Smooth muscle cell (in vitro differentiated cells): ENCODE data around the gene SORBS2. TPM values are rescaled to one million over a fixed set of nuclear protein-coding genes. Genes with fewer than 3 reads are reported as not detected.

Experiments used
- DNase-seq: peaks from one replicate; lab custom pipeline; 2025; ENCODE audit not compliant: unreplicated experiment; lab: John Stamatoyannopoulos, UW
- H2AFZ ChIP-seq: fragments of 200-600 bp; sonication (generic); 2 replicates; pipeline ENCODE4 v1.6.0; 2016; ENCODE audit warnings: antibody characterized with exemption, low read depth, mild to moderate bottlenecking
- H3F3A ChIP-seq: fragments of 200-600 bp; sonication (generic); 2 replicates; pipeline ENCODE4 v1.6.0; 2017; ENCODE audit warnings: antibody characterized with exemption, low read depth
- H3K27ac ChIP-seq: fragments of 200-600 bp; sonication (generic); 2 replicates; pipeline ENCODE4 v1.5.1; 2016; ENCODE audit warnings: low read depth, mild to moderate bottlenecking
- H3K27me3 ChIP-seq: fragments of 200-600 bp; sonication (generic); 2 replicates; pipeline ENCODE4 v1.6.1; 2016; ENCODE audit warnings: low read depth, mild to moderate bottlenecking
- H3K36me3 ChIP-seq: fragments of 200-600 bp; sonication (generic); 2 replicates; pipeline ENCODE4 v1.5.1; 2016; ENCODE audit warnings: low read depth
- H3K4me1 ChIP-seq: fragments of 200-600 bp; sonication (generic); 2 replicates; pipeline ENCODE4 v1.5.1; 2016; ENCODE audit warnings: low read depth
- H3K4me2 ChIP-seq: fragments of 200-600 bp; sonication (generic); 2 replicates; pipeline ENCODE4 v1.6.0; 2016; ENCODE audit warnings: mild to moderate bottlenecking
- H3K4me3 ChIP-seq: fragments of 200-600 bp; sonication (generic); 2 replicates; pipeline ENCODE4 v1.5.1; 2016; ENCODE audit warnings: mild to moderate bottlenecking
- H3K79me2 ChIP-seq: fragments of 200-600 bp; sonication (generic); 2 replicates; pipeline ENCODE4 v1.6.0; 2016; ENCODE audit warnings: low read depth, mild to moderate bottlenecking
- H3K9ac ChIP-seq: fragments of 200-600 bp; sonication (generic); 2 replicates; pipeline ENCODE4 v1.6.0; 2016; ENCODE audit warnings: low read depth
- H3K9me3 ChIP-seq: fragments of 200-600 bp; sonication (generic); replicated peaks from 2 replicates; pipeline ENCODE4 v1.5.1; 2016; ENCODE audit warnings: low read depth
- H4K20me1 ChIP-seq: fragments of 200-600 bp; sonication (generic); 2 replicates; pipeline ENCODE4 v1.6.0; 2016; ENCODE audit warnings: low read depth
- whole genome bisulfite sequencing: methylation state at CpG from one replicate; pipeline ENCODE4 v1.1.7; 2016; ENCODE audit warnings: low lambda C conversion rate; 5-methylcytosine and 5-hydroxymethylcytosine counted together
- polyA plus RNA-seq: library from polyadenylated mRNA; unstranded; fragments of >200 nt; fragmentation: Nextera tagmentation; extraction: Ambion mirVana; gene quantifications from 2 replicates; pipeline ENCODE4 v1.2.1, GENCODE V29; 2016
- total RNA-seq: library from RNA; depleted of rRNA; stranded (reverse); fragments of >200 nt; gene quantifications from 2 replicates; pipeline ENCODE4 v1.2.3, GENCODE V29; 2014
- TF ChIP-seq, protein P1 (sequence below): fragments of 200-600 bp; sonication (generic); IDR thresholded peaks from 2 replicates; pipeline ENCODE4 v1.5.1; 2017; ENCODE audit warnings: borderline replicate concordance, mild to moderate bottlenecking, antibody characterized with exemption; ENCODE audit not compliant: insufficient read depth, poor library complexity, severe bottlenecking

The SORBS2 gene
- total and polyA plus RNA-seq, 2 experiments from 2014 or later: 9.0 to 36.6 TPM

DNA sequence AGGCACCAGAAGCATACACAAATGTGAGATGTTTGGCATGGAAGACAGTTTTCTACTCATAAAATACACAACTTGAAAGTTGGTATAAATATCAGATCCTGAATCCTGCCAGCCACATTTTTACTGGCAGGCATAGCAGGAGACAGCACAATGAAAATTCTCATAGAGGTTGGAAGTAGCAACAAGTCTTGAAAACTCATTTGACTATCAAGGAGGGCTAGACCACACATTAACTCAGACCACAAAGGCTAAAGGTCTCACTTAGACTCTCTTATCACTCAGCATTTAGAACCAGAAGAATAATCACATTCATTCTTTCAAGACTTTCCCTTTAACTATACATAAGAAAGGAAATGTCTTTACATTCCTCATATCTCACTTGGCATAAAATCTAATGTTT lies 56.5 kb downstream of the SORBS2 start:
- no peaks in the 10 kb centered on the region for H3K36me3 ChIP-seq
- no peak overlapping the region for H3K9ac ChIP-seq
- no peak overlapping the region for H3K4me3 ChIP-seq
- H2AFZ ChIP-seq: no peak overlapping the region
- DNase-seq: no peak
- TF ChIP-seq, protein P1, sequence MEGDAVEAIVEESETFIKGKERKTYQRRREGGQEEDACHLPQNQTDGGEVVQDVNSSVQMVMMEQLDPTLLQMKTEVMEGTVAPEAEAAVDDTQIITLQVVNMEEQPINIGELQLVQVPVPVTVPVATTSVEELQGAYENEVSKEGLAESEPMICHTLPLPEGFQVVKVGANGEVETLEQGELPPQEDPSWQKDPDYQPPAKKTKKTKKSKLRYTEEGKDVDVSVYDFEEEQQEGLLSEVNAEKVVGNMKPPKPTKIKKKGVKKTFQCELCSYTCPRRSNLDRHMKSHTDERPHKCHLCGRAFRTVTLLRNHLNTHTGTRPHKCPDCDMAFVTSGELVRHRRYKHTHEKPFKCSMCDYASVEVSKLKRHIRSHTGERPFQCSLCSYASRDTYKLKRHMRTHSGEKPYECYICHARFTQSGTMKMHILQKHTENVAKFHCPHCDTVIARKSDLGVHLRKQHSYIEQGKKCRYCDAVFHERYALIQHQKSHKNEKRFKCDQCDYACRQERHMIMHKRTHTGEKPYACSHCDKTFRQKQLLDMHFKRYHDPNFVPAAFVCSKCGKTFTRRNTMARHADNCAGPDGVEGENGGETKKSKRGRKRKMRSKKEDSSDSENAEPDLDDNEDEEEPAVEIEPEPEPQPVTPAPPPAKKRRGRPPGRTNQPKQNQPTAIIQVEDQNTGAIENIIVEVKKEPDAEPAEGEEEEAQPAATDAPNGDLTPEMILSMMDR: no peak
- no peaks in the 10 kb centered on the region for H3F3A ChIP-seq
- no peaks in the 10 kb centered on the region for H3K79me2 ChIP-seq
- H3K27ac ChIP-seq: no peak overlapping the region
- H4K20me1 ChIP-seq: no peaks in the 10 kb centered on the region
- H3K4me2 ChIP-seq: no peak overlapping the region
- no peaks in the 10 kb centered on the region for H3K9me3 ChIP-seq
- no peaks in the 10 kb centered on the region for H3K4me1 ChIP-seq
- H3K27me3 ChIP-seq: peaks cover 2% of the 10 kb centered on the region

DNA sequence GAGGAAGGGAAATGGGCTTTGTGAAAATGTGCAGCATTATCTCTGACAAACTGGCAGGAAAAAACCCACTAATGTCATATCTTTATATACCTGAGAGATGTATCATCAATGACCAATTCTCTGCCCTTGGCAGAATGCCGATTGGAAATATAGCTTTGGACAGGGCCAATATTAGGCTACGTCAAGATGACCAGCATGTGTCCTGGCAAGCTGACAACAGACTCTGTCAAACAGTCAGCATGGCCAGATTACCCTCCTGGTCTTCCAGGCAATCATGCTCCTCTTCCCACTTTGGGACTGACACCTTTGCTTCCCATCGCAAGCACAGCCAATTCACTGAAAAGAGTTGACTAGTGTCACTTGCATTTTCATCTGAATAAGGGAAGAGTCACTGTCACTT lies 57.0 kb downstream of the SORBS2 start:
- no peak overlapping the region for H2AFZ ChIP-seq
- no peak overlapping the region for H3K27ac ChIP-seq
- peaks cover 7% of the 10 kb centered on the region for H3K27me3 ChIP-seq
- no peaks in the 10 kb centered on the region for H3K4me1 ChIP-seq
- DNase-seq: no peak
- no peaks in the 10 kb centered on the region for H3K9me3 ChIP-seq
- no peaks in the 10 kb centered on the region for H3K79me2 ChIP-seq
- H3K4me2 ChIP-seq: no peak overlapping the region
- WGBS: 65% methylated on average over 3 of the region's 3 CpGs
- TF ChIP-seq, protein P1: no peak
- no peaks in the 10 kb centered on the region for H4K20me1 ChIP-seq
- no peaks in the 10 kb centered on the region for H3F3A ChIP-seq
- H3K9ac ChIP-seq: no peak overlapping the region
- H3K4me3 ChIP-seq: no peak overlapping the region
- H3K36me3 ChIP-seq: no peaks in the 10 kb centered on the region

DNA sequence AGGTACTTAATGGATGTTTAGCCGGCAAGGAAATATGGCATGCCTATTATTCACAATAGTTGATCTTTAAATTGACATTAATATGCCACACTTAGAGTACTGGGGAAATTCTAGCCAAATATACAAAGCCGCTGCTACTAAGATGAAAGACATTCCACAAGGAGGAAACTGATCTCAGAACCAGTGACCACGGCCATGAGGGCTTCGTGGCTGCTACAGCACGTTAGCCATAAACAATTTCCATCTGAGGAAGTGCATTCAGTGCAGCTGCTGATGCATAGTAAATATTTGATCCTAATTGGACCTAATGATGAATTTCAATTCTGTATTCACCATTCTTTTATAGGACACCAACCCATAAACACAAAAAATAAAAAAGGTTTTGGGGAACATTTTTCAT lies 59.1 kb downstream of the SORBS2 start:
- Histone ChIP-seq H3F3A (no peaks in the 10 kb centered on the region), H3K36me3 (no peaks in the 10 kb centered on the region), H3K9ac (no peak overlapping the region), H3K9me3 (no peaks in the 10 kb centered on the region), H3K79me2 (no peaks in the 10 kb centered on the region), H3K4me3 (no peak overlapping the region), H3K4me2 (no peak overlapping the region), H3K27ac (no peak overlapping the region), H4K20me1 (no peaks in the 10 kb centered on the region), H3K4me1 (no peaks in the 10 kb centered on the region), H2AFZ (no peak overlapping the region), H3K27me3 (peaks cover 11% of the 10 kb centered on the region)
- DNase-seq: no peak
- 79% methylated on average over 5 of the region's 5 CpGs for WGBS
- TF ChIP-seq, protein P1: no peak

DNA sequence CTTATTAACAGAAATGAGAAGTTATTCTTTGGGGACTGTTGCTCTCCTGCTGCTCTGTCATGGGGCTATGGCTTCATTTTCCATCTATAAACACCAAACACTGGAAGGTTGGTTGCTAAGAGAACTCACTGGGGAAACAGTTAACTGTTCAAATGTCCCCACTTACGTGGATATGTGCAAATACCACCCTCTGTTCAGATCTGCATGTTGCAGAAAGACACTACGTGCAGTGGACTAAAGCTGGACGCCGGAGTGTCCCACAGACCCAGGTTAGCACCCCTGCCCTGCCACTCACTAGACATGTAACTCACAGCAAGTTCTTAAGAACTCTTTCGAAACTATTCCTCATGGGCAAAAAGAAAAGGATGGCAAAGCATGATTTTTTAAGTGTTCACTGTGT lies 62.1 kb downstream of the SORBS2 start:
- no peak overlapping the region for H3K4me3 ChIP-seq
- H3K27ac ChIP-seq: no peak overlapping the region
- DNase-seq: no peak
- H3K9ac ChIP-seq: no peak overlapping the region
- H3F3A ChIP-seq: no peaks in the 10 kb centered on the region
- TF ChIP-seq, protein P1: no peak
- peaks cover 12% of the 10 kb centered on the region for H3K27me3 ChIP-seq
- no peaks in the 10 kb centered on the region for H3K9me3 ChIP-seq
- WGBS: 96% methylated on average over 5 of the region's 5 CpGs
- H4K20me1 ChIP-seq: no peaks in the 10 kb centered on the region
- no peaks in the 10 kb centered on the region for H3K79me2 ChIP-seq
- no peak overlapping the region for H3K4me2 ChIP-seq
- no peaks in the 10 kb centered on the region for H3K4me1 ChIP-seq
- no peaks in the 10 kb centered on the region for H3K36me3 ChIP-seq
- H2AFZ ChIP-seq: no peak overlapping the region
